ENCODE measurements around the gene IFNL4.
"Not testable (repeated sequence)": the region's sequence is repeated elsewhere in the genome, so short reads cannot be mapped to it uniquely, and the experiment has no call there.

The IFNL4 gene

GRCh38 chr19:39223703-39224279 lies 24.9 kb downstream of the IFNL4 start:
- DNase-seq (ENCODE audit: low read depth in 2 of 2), result no peak

- DNase-seq (ENCODE audit: low read depth in 2 of 2), result not testable (repeated sequence)
These were observed 29.5 kb downstream of the IFNL4 start for GRCh38 chr19:39219108-39219507.

DNA sequence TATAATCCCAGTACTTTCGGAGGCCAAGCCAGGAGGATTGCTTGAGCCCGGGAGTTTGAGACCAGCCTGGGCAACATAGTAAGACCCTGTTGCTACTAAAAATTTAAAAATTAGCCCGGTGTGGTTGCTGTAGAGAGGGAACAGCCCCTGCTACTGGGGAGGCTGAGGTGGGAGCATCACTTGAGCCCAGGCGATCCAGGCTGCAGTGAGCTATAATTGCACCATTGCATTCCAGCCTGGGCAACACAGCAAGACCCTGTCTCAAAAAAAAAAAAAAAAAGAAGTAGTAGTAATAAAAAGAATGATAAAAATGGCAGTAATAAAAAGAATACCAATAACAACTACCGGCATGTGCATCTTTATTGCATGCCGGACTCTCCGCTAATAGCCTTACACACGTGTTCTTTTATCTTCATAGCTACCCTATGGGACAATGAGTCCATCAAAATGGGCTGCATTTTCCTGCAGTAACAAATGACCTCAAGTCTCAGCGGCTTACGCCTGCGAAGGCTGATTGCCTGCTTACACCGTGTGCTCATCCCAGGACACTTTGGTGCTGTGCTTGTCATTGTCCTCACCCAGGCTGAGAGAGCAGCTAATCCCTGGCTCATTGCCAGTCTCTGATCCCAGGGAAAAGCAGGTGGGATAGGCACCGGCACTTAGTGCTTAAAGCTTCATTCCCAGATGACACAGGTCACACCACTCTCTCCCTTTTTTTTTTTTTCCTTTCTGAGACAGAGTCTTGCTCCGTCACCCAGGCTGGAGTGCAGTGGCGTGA lies 30.2 kb downstream of the IFNL4 start:
- no peak for DNase-seq (ENCODE audit: low read depth in 2 of 2)

GRCh38 chr19:39217094-39217493 lies 31.6 kb downstream of the IFNL4 start:
- DNase-seq (ENCODE audit: low read depth in 2 of 2), result no peak

- not testable (repeated sequence) for DNase-seq (ENCODE audit: low read depth in 2 of 2)
These were observed 33.3 kb downstream of the IFNL4 start for GRCh38 chr19:39215323-39215722.

DNA sequence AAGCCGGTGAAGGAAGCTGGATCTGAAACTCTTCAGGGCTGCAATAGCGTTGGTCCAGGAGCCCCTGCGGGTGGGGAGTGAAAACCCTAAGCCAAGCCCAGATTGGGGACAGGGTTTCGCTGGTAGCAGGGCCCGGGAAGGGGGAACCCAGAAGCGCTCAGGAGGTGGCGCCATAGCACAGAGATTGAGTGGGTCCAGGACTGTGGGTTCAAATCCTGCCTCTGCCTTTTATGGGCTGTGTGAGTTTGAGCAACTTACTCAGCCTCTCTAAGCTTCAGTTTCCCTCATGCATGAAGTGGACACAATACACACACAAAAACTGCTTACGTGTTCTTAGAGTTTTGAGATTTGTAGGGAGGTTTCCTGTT lies 36.3 kb downstream of the IFNL4 start:
- DNase-seq (ENCODE audit: low read depth in 2 of 2), result peak; percentile 19 to 20

GRCh38 chr19:39211731-39212374 lies 36.8 kb downstream of the IFNL4 start:
- DNase-seq (ENCODE audit: low read depth in 2 of 2), result no peak

DNA sequence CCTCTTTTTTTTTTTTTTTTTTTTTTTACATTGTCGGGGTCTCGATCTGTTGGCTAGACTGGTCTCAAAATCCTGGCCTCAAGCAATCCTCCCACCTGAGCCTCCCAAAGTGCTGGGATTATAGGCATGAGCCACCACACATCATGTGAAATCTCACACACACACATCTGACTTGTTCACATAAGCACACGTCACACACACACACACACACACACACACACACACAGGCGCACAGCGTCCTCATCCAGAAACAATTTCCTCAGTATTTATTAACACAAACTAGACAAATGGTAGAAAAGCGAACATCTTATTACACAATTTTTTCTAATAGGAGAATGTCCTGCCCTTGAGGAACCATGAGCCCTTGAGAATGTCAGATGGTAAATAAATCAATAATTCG lies 39.5 kb downstream of the IFNL4 start:
- no peak for DNase-seq (ENCODE audit: low read depth in 2 of 2)

DNA sequence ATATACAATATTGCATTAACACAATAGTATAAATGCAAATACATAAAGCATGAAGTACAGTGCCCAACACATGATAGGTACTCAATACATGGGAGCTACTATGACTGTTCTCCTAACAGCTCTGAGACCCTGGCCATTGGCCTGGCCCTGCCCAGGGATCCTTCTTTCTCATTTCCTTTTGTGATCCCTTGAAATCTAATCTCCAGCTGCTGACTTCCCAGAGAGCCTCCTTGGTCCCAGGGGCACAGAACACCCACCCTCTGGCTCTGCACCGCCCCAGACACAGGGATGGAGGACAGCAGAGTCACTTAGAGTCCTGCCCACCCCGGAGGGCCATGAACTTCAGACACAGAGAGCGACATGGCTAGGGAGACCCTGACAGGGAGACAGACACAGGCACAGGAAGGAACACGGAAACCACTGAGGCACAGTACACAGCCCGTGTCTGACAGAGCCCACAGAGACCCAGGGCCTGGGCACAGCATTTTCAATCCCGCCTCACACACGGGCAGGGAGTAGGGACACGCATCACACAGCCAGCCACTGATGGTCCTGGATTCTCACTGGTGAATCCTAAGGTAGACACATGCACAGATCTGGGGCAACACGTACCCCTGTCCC lies 40.4 kb downstream of the IFNL4 start:
- no peak for DNase-seq (ENCODE audit: low read depth in 2 of 2)

DNA sequence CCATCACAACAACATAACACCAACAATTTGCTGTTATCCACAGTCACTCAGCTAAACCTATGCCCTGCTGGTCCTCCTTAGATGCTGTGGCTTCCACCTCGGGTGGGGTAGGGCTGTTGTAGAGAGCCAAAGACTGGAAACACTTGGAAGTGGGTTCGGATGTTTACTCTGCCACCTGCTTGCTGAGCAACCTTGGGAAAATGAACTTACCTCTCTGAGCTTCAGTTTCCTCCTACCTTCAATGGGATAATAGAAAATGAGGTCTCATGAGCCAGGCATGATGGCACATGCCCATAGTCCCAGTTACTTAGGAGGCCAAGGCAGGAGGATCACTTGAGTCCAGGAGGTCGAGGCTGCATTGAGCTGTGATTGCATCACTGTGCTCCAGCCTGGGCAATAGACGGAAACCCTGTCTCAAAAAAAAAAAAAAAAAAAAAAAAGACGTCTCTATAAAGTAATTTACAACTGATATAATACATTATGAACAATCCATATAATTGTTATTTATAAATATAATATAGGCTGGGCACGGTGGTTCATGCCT lies 41.3 kb downstream of the IFNL4 start:
- no peak for DNase-seq (ENCODE audit: low read depth in 2 of 2)

- no peak for DNase-seq (ENCODE audit: low read depth in 2 of 2)
These were observed 42.5 kb downstream of the IFNL4 start for GRCh38 chr19:39206122-39206521.

GRCh38 chr19:39205449-39205764 lies 43.2 kb downstream of the IFNL4 start:
- no peak for DNase-seq (ENCODE audit: low read depth in 2 of 2)

GRCh38 chr19:39203372-39204341 lies 45.0 kb downstream of the IFNL4 start, which contains the start of gene SYCN:
TSS of gene SYCN (minus strand) at chr19:39204263. CDS start at chr19:39204254, 9 bp downstream.
- no peak for DNase-seq (ENCODE audit: low read depth in 2 of 2)

GRCh38 chr19:39202998-39203355 lies 45.7 kb downstream of the IFNL4 start:
- no peak for DNase-seq (ENCODE audit: low read depth in 2 of 2)

DNA sequence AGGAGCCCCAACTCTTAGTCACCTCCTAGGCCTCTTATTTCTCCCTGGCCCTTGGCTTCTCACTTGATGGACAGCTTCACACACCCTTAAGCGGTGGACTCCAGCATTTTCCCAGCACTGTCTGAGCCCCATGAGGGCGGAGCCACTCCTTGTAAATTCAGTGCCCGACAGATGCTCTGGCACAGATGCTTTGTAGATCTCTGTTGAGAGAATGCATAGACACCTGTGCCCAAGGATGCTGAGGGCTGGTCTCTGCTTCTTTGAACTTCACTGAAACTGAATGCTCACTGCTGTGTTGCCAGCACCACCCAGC lies 47.9 kb downstream of the IFNL4 start:
- no peak for DNase-seq (ENCODE audit: low read depth in 2 of 2)

DNA sequence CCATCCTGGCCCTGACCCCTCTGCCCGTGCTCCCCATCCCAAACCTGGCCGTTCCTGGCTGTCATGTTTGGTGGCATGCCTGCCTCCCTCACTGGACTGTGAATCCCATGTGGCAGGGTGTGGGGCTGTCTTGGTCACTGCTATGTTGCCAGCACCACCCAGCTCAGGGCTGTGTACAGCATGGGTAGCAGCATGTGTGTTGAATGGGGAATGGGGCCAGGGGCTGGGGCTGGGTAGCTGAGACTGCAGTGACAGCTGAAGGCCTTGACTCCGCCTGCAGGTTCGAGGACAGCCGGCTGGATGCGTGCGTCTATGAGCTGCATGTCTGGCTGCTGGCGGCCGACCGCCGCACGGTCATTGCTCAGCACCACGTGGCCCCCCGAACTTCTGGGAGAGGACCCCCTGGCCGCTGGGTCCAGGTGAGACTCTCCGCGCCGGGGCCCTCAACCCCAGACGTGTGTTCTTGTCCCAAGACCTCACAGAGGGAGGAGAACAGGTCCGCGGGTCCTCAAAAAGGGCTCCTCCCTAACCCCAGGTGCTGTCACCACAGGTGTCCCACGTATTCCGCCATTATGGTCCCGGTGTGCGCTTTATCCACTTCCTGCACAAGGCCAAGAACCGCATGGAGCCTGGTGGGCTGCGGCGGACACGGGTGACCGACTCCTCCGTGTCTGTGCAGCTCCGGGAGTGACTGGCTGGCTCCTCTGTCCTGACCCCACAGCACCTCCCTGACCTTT lies 48.4 kb downstream of the IFNL4 start:
- no peak for DNase-seq (ENCODE audit: low read depth in 2 of 2)

DNA sequence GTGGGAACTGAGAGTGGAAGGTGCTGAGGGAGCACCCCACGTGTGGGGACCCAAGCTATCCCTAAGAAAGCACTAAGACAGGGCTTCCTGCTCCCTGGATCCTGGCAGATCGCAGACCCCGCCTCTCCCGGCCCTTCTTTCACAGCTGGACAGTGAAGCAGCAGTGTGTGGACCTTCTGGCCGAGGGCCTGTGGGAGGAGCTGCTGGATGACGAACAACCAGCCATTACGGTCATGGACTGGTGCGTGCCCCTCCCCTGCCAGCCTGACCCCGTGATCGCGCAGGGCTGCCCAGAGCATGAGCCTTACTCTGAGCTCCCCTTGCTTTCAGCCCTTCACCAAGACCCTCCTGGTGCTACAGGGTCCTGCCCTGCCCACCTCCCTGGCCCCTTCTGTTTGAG lies 49.6 kb downstream of the IFNL4 start:
- DNase-seq (ENCODE audit: low read depth in 2 of 2), result no peak

GRCh38 chr19:39197808-39198207 lies 50.8 kb downstream of the IFNL4 start:
- no peak for DNase-seq (ENCODE audit: low read depth in 2 of 2)

DNA sequence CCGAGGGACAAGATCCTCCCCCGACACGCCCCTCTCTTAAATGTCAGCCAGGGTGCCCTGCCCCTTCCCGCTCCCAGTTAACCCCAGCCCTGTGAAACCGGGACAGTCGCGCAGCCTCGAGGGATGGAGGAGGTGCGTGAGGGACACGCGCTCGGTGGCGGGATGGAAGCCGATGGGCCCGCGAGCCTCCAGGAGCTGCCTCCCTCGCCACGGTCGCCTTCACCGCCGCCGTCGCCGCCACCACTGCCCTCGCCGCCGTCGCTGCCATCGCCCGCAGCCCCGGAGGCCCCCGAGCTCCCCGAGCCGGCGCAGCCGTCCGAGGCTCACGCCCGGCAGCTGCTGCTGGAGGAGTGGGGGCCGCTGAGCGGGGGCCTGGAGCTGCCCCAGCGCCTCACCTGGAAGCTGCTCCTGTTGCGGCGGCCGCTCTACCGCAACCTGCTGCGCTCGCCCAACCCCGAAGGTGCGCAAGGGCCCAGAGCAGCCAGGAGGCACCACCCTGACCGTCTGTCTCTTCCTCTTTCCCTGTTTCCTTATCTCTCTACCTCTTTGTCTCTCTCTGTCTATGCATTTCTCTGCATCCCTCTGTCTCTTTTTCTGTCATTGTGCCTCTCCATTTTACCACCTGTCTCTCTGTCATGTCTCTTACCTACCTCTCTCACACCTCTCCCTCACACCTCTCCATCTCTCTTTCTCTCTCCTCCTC lies 51.6 kb downstream of the IFNL4 start, which contains the start of gene NCCRP1:
Gene NCCRP1 (plus strand): TSS at position 105 of the 703 bp plus-strand sequence. CDS start 19 bp downstream, at position 124.
- no peak for DNase-seq (ENCODE audit: low read depth in 2 of 2)

- no peak for DNase-seq (ENCODE audit: low read depth in 2 of 2)
These were observed 52.3 kb downstream of the IFNL4 start for GRCh38 chr19:39196320-39196719.

Measured in stimulated activated CD8-positive, alpha-beta memory T cell treated with anti-CD3 and anti-CD28 coated beads, Interleukin-7, amount 100 ng/mL, for 4 hours (primary cell).